ENCODE data around the gene SLX4.

SLX4 gene

DNA sequence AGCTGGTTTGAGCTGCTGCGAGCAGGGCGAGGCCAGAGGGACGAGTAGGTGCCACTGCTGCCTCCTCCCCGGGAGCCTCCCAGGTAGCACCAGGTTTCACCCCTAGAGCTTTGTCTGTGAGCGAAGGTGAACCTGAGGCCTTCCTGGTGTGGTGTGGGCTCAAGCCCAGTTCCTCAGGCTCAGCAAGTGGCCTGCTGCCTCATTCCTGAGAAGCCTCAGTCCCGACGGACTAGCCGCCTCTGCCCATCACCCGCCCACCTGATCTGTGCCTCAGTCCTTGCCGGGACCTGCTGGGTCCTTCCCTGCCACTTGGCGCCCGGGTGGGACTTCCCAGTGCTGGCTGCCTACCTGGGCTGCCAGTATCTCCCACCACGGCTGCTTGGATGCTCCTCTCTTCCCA lies 35.9 kb downstream of the SLX4 start:
- Histone ChIP-seq H3K27ac (ENCODE audit: low read depth, low read length) (no peak overlapping the region), H3K9me3 (ENCODE audit: low read length) (no peaks in the 10 kb centered on the region), H3K4me1 (ENCODE audit: insufficient read depth, low read length) (no peaks in the 10 kb centered on the region), H3K4me3 (ENCODE audit: low read depth in 1 of 2, low read length in 2 of 2) (no peak overlapping the region), H3K27me3 (ENCODE audit: control insufficient read depth in 1 of 2, insufficient read depth in 2 of 2, low read length in 2 of 2) (peaks cover 0 to 15% of the 10 kb centered on the region in 2 donors), H3K9ac (ENCODE audit: low read length) (no peak overlapping the region), H3K36me3 (ENCODE audit: insufficient read depth, low read length) (no peaks in the 10 kb centered on the region)

DNA sequence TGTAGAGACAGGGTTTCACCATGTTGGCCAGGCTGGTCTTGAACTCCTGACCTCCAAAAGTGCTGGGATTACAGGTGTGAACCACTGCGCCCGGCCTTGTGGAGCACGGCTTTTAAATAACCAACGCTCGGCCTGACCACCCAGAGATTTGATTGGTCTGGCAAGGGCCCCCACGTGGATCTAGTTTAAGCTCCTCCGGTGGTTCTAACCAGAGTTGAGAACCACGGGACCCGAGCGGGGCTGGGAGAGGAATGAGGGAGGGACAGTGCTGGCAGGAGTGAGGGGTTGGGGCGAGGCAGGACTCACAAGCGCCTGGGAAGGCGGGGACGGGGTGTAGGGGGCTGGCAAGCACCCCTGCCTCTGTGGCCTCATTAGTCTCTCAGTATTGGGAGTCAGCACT lies 37.2 kb downstream of the SLX4 start:
- Histone ChIP-seq H3K4me3 (ENCODE audit: low read depth in 1 of 2, low read length in 2 of 2) (no peak overlapping the region), H3K27ac (ENCODE audit: low read depth, low read length) (no peak overlapping the region), H3K9me3 (ENCODE audit: low read length) (no peaks in the 10 kb centered on the region), H3K36me3 (ENCODE audit: insufficient read depth, low read length) (no peaks in the 10 kb centered on the region), H3K27me3 (ENCODE audit: control insufficient read depth in 1 of 2, insufficient read depth in 2 of 2, low read length in 2 of 2) (peaks cover 0 to 13% of the 10 kb centered on the region in 2 donors), H3K4me1 (ENCODE audit: insufficient read depth, low read length) (no peaks in the 10 kb centered on the region), H3K9ac (ENCODE audit: low read length) (no peak overlapping the region)

DNA sequence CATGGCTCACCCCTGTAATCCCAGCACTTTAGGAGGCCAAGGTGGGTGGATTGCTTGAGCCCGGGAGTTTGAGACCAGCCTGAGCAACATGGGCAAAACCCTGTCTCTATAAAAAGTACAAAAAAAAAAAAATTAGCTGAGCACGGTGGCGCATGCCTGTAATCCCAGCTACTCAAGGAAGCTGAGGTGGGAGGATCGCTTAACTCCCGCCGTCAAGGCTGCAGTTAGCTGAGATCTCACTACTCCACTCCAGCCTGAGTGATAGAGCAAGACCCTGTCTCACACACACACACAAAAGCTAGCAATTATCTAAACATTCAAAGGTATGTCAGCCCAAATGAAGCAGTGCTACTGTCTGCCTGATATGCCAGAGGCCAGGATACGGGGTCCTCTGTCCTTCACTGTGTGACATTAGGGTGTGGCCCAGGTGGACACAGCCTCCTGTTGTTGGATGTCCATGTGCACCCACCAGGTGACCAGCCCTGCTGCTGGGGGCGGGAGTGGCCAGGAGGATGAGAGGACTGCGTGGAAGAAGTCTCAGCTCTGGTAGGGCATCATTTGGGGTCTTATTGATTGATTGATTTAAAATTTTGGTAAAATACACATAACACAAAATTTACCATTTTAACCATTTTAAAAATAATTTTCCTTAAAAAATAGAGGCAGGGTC lies 38.1 kb downstream of the SLX4 start:
- Histone ChIP-seq H3K4me3 (ENCODE audit: low read depth in 1 of 2, low read length in 2 of 2) (no peak overlapping the region), H3K27ac (ENCODE audit: low read depth, low read length) (no peak overlapping the region), H3K36me3 (ENCODE audit: insufficient read depth, low read length) (no peaks in the 10 kb centered on the region), H3K9ac (ENCODE audit: low read length) (no peak overlapping the region), H3K9me3 (ENCODE audit: low read length) (no peaks in the 10 kb centered on the region), H3K4me1 (ENCODE audit: insufficient read depth, low read length) (no peaks in the 10 kb centered on the region), H3K27me3 (ENCODE audit: control insufficient read depth in 1 of 2, insufficient read depth in 2 of 2, low read length in 2 of 2) (peaks cover 0 to 7% of the 10 kb centered on the region in 2 donors)

GRCh38 chr16:3570420-3571062 lies 40.9 kb downstream of the SLX4 start:
- Histone ChIP-seq H3K27me3 (ENCODE audit: control insufficient read depth in 1 of 2, insufficient read depth in 2 of 2, low read length in 2 of 2) (no peaks in the 10 kb centered on the region), H3K4me1 (ENCODE audit: insufficient read depth, low read length) (no peaks in the 10 kb centered on the region), H3K36me3 (ENCODE audit: insufficient read depth, low read length) (no peaks in the 10 kb centered on the region), H3K4me3 (ENCODE audit: low read depth in 1 of 2, low read length in 2 of 2) (no peak overlapping the region), H3K27ac (ENCODE audit: low read depth, low read length) (no peak overlapping the region), H3K9me3 (ENCODE audit: low read length) (no peaks in the 10 kb centered on the region), H3K9ac (ENCODE audit: low read length) (no peak overlapping the region)

DNA sequence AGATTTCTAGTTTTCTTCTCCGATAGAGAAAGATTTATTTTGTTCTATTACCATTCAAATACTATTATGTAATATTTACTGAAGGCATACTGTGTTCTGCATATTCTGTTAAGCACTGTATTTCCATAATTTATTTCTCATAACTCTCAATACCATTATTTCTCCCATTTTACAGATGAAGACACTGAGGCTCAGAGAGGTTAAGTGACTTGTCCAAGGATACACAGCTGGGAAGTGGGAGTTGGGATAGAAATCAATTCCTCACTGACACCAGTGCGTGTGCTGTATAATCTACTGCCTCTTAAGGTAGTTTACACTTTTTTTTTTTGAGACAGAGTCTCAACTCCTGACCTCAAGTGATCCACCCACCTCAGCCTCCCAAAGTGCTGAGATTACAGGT lies 41.6 kb downstream of the SLX4 start:
- Histone ChIP-seq H3K4me3 (ENCODE audit: low read depth in 1 of 2, low read length in 2 of 2) (no peak overlapping the region), H3K9ac (ENCODE audit: low read length) (no peak overlapping the region), H3K9me3 (ENCODE audit: low read length) (no peaks in the 10 kb centered on the region), H3K27ac (ENCODE audit: low read depth, low read length) (no peak overlapping the region), H3K4me1 (ENCODE audit: insufficient read depth, low read length) (no peaks in the 10 kb centered on the region), H3K36me3 (ENCODE audit: insufficient read depth, low read length) (no peaks in the 10 kb centered on the region), H3K27me3 (ENCODE audit: control insufficient read depth in 1 of 2, insufficient read depth in 2 of 2, low read length in 2 of 2) (no peaks in the 10 kb centered on the region)

- no peak overlapping the region for H3K9ac ChIP-seq (ENCODE audit: low read length)
- H3K4me1 ChIP-seq (ENCODE audit: insufficient read depth, low read length) = no peaks in the 10 kb centered on the region
- no peak overlapping the region for H3K27ac ChIP-seq (ENCODE audit: low read depth, low read length)
- H3K36me3 ChIP-seq (ENCODE audit: insufficient read depth, low read length) = no peaks in the 10 kb centered on the region
- no peaks in the 10 kb centered on the region for H3K27me3 ChIP-seq (ENCODE audit: control insufficient read depth in 1 of 2, insufficient read depth in 2 of 2, low read length in 2 of 2)
- no peaks in the 10 kb centered on the region for H3K9me3 ChIP-seq (ENCODE audit: low read length)
- no peak overlapping the region for H3K4me3 ChIP-seq (ENCODE audit: low read depth in 1 of 2, low read length in 2 of 2)
Observed at GRCh38 chr16:3566990-3567389, 44.4 kb downstream of the SLX4 start.

DNA sequence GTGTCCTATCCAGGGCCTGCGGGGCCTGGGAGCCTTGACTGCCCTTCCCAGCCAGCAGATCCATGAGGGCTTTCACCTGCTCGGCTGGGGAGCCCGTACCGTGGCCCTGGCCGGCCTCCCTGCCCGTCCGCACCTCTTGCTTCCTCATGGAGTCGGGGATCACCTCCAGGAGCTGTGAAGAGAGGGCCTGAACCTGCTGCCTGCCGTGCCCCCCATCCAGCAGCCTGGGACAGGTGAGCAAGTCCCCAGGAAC lies 46.6 kb downstream of the SLX4 start:
- H3K9ac ChIP-seq (ENCODE audit: low read length) = no peak overlapping the region
- H3K27ac ChIP-seq (ENCODE audit: low read depth, low read length) = no peak overlapping the region
- H3K4me1 ChIP-seq (ENCODE audit: insufficient read depth, low read length) = no peaks in the 10 kb centered on the region
- H3K36me3 ChIP-seq (ENCODE audit: insufficient read depth, low read length) = no peaks in the 10 kb centered on the region
- no peaks in the 10 kb centered on the region for H3K9me3 ChIP-seq (ENCODE audit: low read length)
- no peak overlapping the region for H3K4me3 ChIP-seq (ENCODE audit: low read depth in 1 of 2, low read length in 2 of 2)
- H3K27me3 ChIP-seq (ENCODE audit: control insufficient read depth in 1 of 2, insufficient read depth in 2 of 2, low read length in 2 of 2) = no peaks in the 10 kb centered on the region

DNA sequence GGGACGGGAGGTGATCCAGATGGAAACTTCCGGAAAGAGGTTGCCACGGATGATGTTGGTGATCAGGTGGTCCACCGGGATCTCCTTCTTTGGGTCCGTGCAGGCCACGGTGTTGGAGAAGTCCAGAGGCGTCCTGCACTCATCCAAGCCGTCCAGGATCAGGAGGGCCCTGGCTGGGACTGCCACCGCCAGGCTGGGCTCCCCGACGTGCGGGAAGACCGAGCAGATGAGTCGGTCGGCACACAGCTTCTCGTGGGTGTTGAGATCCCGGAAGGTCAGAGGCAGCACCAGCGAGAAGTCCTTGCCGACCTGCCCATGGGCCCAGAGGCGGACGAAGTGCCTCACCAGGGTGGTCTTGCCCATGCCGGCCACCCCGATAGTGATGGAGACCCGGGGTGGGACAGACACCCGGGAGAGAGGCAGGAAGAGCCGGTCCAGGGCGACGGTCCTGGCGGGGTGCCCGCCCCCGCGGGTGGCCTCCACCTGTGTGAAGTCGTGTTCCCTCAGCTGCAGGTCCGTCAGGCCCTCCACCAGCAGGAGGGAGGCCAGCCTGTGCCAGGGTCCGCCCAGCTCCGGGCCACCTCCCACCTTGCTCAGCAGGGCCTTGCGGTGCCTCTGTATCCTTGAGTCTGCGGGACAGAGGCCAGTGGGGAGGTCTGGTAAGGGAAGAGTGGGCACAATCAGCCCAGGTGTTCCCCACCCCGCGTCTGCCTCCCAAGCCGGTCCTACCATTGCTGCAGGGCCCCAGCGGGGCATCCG lies 47.1 kb downstream of the SLX4 start:
- Histone ChIP-seq H3K36me3 (ENCODE audit: insufficient read depth, low read length) (no peaks in the 10 kb centered on the region), H3K9me3 (ENCODE audit: low read length) (no peaks in the 10 kb centered on the region), H3K4me3 (ENCODE audit: low read depth in 1 of 2, low read length in 2 of 2) (no peak overlapping the region), H3K27me3 (ENCODE audit: control insufficient read depth in 1 of 2, insufficient read depth in 2 of 2, low read length in 2 of 2) (no peaks in the 10 kb centered on the region), H3K4me1 (ENCODE audit: insufficient read depth, low read length) (no peaks in the 10 kb centered on the region), H3K27ac (ENCODE audit: low read depth, low read length) (no peak overlapping the region), H3K9ac (ENCODE audit: low read length) (no peak overlapping the region)

DNA sequence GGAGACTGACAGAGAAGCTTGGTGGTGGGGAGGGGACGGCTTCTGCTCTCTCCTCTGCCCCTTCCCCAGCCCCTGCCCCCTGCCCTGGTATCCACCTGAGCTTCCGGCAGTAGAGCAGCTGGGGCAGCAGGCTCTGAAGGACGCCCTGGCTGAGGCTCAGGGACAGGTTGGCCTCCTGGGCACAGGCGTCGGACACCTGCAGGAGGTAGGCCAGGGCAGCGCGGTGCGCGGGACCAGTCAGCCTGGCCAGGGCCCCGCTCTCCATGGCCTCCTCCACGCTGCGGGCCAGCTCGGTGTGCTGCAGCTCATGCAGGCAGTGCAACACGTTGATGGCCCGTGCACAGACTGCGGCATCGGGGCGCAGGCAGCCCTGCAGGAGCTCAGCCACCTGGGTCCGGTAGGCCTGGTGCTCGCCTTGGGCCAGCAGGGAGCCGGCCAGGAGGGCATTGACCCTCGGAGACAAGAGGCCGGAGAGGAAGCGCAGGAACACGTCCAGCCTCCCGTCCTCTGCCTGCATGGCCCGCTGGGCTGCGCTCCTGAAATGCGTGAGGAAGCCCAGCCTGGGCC lies 48.4 kb downstream of the SLX4 start:
- Histone ChIP-seq H3K36me3 (ENCODE audit: insufficient read depth, low read length) (no peaks in the 10 kb centered on the region), H3K27me3 (ENCODE audit: control insufficient read depth in 1 of 2, insufficient read depth in 2 of 2, low read length in 2 of 2) (no peaks in the 10 kb centered on the region), H3K9ac (ENCODE audit: low read length) (no peak overlapping the region), H3K9me3 (ENCODE audit: low read length) (no peaks in the 10 kb centered on the region), H3K4me1 (ENCODE audit: insufficient read depth, low read length) (no peaks in the 10 kb centered on the region), H3K4me3 (ENCODE audit: low read depth in 1 of 2, low read length in 2 of 2) (no peak overlapping the region), H3K27ac (ENCODE audit: low read depth, low read length) (no peak overlapping the region)

DNA sequence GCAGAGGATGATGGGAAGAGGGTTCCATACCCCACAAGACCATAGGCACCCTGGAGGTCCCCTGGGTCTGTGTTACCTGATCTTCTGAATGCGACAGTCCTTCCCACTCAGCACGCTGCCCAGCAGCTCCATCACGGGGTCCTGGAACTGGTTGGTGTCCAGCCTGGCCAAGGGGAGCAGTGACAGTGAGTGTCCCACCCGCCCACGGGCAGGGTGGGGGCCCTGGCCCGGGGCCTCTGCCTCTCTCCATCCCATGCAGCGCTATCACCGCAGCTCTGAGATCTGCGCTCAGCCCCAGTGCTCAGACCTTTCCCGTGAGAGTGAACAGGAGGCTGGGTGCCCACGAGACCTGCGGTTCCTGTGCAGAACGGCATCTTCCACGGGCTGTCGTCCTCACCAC lies 49.8 kb downstream of the SLX4 start:
- Histone ChIP-seq H3K9me3 (ENCODE audit: low read length) (no peaks in the 10 kb centered on the region), H3K4me1 (ENCODE audit: insufficient read depth, low read length) (no peaks in the 10 kb centered on the region), H3K9ac (ENCODE audit: low read length) (no peak overlapping the region), H3K36me3 (ENCODE audit: insufficient read depth, low read length) (no peaks in the 10 kb centered on the region), H3K4me3 (ENCODE audit: low read depth in 1 of 2, low read length in 2 of 2) (no peak overlapping the region), H3K27ac (ENCODE audit: low read depth, low read length) (no peak overlapping the region), H3K27me3 (ENCODE audit: control insufficient read depth in 1 of 2, insufficient read depth in 2 of 2, low read length in 2 of 2) (no peaks in the 10 kb centered on the region)

DNA sequence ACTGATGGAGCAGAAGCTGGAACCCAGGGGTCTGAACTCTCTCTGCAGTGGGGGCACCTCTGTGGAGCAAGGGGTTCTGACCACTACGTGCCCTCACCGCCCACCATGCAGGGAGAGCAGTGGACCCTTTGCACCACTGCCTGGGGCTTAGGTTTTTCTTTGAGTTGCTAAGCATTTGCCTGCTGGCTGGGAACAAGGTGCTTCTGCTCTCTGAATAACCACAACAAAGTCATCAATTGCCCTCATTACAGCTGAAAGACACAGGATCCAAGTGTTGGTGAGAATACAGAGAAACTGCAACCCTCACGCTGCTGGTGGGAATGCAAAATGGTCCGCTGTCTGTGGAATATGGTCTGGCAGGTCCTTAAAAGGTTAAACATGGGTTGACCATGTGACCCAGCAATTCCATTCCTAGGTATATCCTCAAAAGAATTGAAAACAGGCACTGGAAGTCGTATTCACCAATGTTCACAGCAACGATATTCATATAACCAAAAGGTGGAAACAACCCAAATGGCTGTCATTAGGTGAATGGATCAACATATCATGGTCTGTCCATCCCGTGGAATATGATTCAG lies 57.0 kb downstream of the SLX4 start:
- H3K27ac ChIP-seq (ENCODE audit: low read depth, low read length) = no peak overlapping the region
- H3K36me3 ChIP-seq (ENCODE audit: insufficient read depth, low read length) = no peaks in the 10 kb centered on the region
- H3K9ac ChIP-seq (ENCODE audit: low read length) = no peak overlapping the region
- no peaks in the 10 kb centered on the region for H3K4me1 ChIP-seq (ENCODE audit: insufficient read depth, low read length)
- no peaks in the 10 kb centered on the region for H3K9me3 ChIP-seq (ENCODE audit: low read length)
- H3K27me3 ChIP-seq (ENCODE audit: control insufficient read depth in 1 of 2, insufficient read depth in 2 of 2, low read length in 2 of 2) = no peaks in the 10 kb centered on the region
- H3K4me3 ChIP-seq (ENCODE audit: low read depth in 1 of 2, low read length in 2 of 2) = no peak overlapping the region

Data from muscle layer of colon (tissue), 2 donors.